Pons (tissue), 1 donor: Measurements from ENCODE around the gene ZNF845.
"Not testable (repeated sequence)": the region's sequence is repeated elsewhere in the genome, so short reads cannot be mapped to it uniquely, and the experiment has no call there.

Source experiments
- DNase-seq: peaks from one replicate; pipeline ENCODE4 v3.0.0-alpha.2; 2016; ENCODE audit warnings: low spot score

Gene ZNF845

DNA sequence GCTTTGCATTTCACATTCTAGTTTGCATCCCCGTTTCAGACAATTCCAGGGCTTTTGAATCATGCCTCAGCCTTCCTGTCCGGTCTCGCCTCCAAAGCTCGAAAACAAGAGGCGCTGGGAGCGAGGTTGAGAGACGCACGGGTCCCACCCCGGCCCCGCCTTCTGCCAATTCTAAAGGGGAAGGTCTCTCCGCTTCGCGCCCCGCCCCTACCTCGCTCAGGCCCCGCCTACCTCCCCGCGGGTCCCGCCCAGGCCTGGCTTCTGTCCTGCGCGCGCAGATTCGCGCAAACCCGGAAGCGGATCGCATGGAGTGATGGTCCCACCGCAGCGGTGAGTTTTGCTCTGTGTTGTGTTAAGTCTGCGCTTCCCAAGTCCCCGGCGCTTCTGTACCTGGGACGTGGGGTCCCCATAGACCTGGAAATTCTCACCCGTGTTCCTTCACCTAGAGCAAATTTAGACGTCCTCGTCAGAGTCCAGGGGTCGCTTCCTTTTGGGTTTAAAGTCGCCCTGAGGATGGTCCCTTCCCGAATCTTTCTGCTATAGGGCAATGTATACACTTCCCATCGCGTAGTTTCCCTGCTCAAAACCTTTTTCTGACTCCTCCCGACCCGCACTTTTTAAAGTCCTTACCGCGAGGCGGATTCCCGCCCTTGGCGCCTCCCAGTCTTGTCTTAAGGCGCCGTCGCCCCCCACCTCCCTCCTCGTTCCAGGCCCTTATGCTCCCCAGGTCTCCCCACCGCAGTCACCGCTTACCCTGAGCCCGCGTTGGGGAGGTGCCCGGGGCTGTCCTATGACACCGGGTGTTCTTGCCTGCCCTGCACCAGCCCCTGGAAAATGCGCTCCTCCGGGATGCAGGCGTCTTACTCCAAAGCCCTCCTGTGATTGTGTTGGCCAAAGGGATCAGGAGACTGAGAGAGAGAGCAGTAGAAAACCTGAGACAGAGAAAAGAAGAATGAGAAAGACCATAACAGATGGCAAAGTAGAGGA is at the start of gene ZNF845:
TSS of gene ZNF845 (plus strand) at position 287 of the 987 bp plus-strand sequence. CDS start 7,559 bp downstream, outside the sequence.
- DNase-seq, result peak; percentile 85

DNA sequence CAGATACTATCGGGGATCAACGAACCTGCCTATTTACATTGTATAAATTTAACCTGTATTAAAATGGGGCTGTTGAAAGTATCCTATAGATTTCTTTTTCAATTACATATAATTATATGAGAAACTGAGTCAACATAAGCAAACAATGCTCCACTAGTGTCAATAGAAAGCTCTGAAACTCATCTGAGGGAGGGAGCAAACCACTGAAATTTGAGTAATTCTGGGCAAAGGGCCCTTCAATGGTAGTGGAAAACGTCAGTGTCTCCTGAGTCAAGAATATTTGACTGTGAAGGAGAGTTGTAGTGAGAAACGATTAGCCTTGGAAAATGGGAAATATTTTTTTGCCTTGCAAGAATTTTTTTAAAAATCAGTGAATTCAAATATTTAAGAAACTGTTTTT is 48.5 kb upstream of the ZNF845 start:
- no peak for DNase-seq

DNA sequence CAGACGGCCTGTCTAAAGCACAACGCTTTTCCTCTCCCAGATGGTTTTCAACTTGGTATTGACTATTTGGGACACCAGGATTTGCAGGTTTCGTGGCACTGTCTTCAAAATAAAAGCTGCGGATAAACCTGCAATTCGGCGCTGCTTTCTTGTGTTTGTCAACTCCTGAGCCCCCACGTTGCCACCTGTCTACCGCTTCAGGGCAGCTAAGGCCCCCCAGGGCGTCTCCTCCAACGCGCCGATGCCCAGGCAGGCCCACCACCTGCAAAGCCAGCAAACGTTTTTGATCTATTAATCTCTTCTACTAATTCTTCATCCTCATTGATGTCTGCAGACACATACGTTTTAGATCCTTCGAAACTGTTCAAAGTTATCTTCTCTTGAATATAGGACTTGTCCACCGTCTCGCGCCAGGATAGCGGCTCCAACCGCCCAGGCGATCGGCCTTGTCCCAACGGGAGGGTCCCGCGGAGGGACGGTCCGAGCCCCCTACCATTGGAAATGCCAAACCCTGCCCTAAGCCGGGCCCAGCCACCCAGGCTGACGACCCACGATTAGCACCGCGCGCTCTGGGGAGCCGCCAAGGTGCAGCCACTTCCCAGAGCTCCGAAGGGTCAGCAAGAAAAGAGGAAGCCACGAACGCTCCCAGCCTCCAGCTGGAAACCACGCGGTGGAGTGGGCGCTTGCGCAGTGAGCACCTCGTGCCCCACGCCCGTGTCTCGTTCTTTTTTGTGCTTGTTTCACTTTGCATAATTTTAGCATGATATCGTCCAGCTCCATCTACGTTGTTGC is 42.6 kb upstream of the ZNF845 start:
- no peak for DNase-seq

DNA sequence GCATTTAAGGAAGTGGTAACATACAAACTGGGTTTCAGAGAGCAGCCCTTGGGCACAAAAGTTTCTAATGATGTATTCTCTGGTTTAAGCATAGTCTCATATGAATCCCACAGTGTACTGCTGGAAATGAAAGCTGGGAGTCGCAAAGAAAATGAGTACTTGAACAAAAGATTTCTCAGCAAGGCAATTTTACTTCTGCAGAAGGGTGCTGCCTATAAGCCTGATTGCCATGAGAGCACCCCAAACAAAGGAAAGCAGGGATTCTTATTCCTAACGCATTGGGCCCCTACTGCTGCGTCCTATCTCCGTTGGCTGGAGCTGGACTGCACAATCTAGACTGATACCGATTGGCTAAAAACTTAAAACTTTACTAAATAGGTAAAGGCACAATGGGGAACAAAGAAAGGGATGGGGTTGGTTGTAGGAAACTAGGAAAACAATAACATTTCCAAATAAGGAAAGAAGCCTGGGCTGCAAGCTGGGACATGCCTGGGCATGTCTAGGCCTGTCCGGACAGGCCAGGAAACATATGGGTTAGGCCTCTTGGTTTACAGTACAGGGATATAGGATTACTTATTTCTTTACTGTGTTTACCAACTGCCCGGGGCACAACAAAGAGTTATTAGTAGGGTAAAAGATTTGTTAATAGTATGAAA is 38.6 kb upstream of the ZNF845 start:
- no peak for DNase-seq

DNA sequence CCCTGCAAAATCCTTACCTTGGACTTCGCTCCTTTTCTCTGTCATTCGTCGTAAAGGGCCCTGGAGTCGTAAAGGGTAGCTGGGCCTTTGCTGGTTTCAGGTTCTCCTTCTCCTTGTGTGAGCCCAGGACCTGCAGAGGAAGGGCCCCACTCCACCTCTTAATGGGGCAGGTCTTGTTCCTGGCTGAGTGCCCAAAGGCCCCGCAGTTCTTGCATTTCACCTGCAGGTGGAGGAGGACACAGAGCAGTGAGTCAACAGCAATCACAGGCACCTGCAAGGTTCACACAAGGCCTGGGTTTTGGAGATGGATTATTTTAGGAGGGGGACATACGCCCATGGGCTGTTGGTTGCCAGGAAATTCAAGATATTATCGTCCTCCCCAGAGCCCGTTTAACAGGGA is 32.2 kb upstream of the ZNF845 start:
- DNase-seq, result not testable (repeated sequence)

DNA sequence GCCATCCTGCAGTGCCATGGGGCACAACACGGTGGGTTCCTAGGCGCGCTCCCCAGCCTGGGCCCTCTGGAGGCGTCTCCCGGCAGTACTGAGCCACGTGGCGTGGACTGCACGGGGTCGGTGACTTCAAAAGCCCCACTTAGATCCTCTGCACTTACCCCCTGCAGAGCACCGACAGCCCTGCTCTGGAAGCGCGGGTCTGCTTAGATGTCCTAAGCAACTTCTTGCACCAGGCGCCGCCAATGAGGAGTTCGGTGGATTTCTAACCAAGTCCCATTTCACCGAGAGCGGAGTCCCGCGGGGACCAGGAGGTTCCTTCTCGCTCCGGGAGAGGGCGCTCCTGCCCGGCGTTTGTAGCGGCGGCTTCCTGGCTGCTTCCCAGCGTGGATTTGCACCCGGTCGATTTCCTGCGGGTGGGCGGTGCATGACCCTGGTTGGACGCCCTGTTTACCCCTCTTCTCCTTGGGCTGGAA is 25.2 kb upstream of the ZNF845 start:
- DNase-seq, result peak; percentile 6

DNA sequence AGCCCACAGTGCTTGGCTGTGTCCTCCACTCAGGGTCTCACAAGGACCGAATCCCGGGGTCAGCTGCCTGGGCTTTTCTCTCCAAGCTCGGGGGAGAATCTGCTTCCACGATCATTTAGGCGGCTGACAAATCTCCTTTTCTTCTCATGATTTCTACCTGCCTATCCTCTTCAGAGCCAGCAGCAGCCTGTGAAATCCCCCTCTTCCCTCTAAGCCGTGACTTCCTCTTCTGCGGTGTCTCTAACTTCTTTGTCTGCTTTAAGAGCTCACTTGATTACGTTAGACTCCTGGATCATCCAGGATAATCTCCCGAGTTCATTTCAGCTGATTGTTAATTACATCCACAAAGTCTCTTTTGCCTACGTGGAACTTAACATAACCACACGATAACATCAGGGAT is 22.5 kb upstream of the ZNF845 start:
- DNase-seq, result no peak

DNA sequence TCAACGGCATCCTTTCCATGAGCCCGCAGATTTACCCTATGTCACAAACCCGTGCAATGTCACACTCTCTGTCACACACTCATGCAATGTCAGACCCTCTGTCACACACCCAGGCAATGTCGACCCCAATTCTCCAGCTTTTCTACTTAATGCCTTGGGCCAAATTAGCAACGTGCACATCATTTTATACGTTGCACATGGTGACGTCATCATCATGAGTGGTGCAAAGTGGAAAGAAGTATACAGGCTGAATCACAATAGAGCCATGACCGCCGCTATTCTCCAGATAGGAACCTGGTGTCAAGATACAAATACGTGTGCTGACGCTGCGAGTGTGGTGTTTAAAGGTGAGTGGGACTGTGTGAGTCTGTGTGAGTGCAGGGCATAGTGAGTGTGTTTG is 21.7 kb upstream of the ZNF845 start:
- no peak for DNase-seq

DNA sequence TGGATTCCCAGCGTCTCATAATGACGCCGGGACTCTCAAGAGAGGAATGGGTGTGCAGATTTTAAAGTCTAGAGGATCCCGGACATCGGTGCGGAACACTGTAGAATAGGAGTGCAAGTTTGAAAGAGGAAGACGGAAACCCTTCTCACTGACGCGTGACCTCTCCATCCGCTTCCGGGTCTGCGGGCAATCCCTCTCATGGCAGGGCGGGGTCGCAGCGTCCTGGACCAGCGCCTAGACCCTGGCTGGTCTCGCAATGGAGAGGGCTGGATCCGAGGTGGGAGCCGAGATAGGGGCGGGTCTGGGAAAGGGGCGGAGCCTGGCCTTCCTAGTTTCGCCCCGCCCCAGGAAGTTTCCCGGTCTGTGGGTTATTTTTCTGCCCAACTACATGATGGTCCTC is 4.6 kb upstream of the ZNF845 start:
- no peak for DNase-seq

DNA sequence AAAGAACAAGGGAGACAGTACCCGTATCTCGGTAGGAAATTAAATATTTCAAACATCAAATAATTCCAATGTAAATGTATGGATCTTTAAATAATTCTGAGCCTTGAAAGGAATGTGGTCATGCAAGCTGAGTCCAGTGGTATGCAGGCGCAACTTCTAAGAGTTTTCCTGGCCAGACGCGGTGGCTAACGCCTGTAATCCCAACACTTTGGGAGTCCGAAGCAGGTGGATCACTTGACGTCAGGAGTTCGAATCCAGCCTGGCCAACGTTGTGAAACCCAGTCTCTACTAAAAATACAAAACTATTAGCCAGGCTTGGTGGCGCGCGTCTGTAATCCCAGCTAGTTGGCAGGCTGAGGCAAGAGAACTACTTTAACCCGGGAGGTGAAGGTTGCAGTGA is 1.1 kb upstream of the ZNF845 start:
- no peak for DNase-seq

DNA sequence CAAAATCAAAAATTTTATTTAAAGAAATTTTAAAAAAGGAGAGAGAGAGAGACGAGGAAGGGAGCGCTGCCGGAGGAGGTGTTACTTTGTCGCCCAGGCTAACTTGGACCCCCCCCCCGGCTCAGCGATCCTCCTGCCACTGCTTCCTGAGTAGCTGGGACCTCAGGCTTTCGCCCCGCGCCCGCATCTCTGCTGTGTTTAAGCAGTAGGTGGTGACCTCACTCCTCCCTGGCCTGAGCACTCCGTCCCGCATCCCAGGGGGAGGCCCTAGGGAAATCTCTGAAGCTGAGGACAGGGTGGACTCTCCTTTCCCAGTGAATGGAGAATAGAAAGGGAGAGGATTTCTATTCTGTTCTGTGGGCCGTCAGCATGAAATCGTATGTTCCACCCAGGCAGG is 485 bp upstream of the ZNF845 start:
- DNase-seq, result no peak

DNA sequence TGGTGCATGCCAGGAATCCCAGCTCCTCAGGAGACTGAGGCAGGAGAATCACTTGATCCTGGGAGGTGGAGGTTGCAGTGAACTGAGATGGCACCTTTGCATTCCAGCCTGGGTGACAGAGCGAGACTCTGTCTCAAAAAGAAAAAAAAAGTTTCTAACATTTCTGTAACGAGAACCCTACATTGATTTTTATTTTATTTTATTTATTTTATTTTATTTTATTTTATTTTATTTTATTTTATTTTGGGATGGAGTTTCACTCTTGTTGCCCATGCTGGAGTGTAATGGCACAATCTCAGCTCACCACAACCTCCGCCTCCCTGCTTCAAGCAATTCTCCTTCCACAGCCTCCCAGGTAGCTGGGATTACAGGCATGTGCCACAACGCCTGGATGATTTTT is 10.9 kb downstream of the ZNF845 start:
- not testable (repeated sequence) for DNase-seq

DNA sequence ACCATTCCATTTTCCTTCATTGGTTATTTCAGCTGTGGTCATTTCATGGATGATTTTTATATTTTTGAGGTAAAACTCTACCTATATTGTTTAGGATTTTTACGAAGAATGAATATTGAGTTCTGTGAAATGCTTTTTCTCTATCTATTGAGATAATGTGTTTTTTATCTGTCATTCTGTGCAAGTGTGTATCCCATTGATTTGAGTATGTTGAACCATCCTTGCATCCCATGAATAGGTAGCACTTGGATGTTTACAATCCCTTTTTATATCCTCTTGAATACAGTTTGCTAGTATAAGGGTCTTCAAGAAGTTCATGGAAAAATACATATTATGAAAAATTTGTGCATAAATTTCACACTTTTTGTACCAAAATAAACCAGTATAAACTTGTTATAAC is 22.2 kb downstream of the ZNF845 start:
- no peak for DNase-seq

DNA sequence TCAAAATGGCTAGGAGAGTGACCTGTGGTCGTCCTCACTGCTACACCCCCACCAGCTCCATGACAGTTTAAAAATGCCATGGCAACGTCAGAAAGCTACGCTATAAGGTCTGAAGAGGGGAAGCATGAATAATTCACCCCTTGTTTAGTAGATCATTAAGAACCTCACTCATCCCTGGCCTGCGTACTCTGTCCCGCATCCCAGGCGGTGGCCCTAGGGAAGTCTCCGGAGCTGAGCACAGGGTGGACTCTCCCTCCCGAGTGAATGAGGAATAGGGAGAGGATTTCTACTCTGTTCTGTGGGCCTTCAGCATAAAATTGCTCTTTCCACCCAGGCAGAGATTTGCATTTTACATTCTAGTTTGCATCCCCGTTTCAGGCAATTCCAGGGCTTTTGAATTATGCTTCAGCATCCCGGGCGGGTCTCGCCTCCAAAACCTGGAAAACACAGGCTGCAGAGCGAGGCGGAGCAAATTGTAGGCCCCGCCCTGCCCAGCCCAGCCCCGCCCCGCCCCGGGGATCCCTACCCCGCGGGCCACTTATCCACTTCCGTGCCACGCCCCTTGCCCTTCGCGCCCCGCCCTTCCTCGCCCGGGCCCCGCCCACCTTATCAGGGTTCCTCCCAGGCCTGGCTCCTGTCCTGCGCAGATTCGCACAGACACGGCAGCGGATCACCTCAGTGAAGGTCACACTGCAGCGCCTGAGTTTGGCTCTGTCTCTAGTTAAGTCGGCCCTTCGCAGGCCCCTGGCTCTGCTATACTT is 24.5 kb downstream of the ZNF845 start:
- no peak for DNase-seq

DNA sequence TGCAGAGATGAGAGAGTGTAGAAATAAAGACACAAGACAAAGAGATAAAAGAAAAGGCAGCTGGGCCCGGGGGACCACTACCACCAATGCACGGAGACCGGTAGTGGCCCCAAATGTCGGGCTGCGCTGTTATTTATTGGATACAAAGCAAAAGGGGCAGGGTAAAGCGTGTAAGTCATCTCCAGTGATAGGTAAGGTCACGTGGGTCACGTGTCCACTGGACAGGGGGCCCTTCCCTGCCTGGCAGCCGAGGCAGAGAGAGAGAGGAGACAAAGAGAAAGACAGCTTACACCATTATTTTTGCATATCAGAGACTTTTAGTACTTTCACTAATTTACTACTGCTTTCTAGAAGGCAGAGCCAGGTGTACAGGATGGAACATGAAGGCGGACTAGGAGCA is 26.5 kb downstream of the ZNF845 start:
- DNase-seq, result not testable (repeated sequence)

DNA sequence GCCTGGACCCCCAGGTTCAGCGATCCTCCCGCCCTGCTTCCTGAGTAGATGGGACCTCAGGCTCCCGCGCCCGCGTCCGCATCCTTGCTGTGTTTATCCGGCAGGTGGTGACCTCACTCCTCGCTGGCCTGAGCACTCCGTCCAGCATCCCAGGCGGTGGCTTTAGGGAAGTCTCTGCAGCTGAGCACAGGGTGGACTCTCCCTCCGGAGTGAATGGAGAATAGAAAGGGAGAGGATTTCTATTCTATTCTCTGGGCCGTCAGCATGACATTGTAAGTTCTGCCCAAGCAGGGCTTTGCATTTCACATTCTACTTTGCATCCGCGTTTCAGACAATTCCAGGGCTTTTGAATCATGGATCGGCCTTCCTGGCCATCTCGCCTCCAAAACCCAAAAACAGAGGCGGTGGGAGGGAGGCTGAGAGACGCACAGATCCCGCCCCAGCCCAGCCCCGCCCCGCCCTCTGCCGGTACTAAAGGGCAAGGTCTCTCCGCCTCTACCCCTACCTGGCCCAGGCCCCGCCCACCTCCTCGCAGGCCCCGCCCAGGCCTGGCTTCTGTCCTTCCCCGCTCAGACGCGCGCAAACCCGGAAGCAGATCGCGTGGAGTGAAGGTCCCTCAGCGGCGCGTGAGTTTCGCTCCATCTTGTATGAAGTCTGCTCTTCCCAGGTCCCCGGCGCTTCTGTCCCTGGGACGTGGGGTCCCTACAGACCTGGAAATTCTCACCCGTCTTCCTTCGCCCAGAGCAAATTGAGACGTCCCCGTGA is 31.8 kb downstream of the ZNF845 start, which contains the start of gene ZNF525:
TSS of gene ZNF525 (plus strand) at position 572 of the 765 bp plus-strand sequence. CDS start 6,577 bp downstream, outside the sequence.
- DNase-seq, result peak; percentile 80

DNA sequence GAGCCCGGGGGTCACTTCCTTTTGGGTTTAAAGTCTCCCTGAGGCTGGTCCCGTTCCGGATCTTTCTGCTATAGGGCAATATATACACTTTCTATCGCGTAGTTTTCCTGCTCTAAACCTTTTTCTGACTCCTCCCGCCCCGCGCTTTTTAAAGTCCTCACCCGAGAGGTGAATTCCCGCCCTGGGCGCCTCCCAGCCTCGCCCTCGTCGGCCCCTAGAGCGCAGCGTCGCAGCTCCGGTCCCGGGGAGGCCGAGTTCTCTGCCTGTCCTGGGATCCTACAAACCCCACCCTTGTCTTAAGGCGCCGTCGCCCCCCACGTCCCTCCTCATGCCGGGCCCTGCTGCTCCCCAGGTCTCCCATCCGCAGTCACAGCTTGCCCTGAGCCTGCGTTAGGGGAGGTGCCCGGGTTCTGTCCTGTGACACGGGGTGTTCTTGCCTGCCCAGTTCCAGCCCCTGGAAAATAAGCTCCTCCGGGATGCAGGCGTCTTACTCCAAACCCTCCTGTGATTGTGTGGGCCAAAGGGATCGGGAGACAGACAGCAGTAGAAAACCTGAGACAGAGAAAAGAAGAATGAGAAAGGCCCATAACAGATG is 32.4 kb downstream of the ZNF845 start:
- no peak for DNase-seq

DNA sequence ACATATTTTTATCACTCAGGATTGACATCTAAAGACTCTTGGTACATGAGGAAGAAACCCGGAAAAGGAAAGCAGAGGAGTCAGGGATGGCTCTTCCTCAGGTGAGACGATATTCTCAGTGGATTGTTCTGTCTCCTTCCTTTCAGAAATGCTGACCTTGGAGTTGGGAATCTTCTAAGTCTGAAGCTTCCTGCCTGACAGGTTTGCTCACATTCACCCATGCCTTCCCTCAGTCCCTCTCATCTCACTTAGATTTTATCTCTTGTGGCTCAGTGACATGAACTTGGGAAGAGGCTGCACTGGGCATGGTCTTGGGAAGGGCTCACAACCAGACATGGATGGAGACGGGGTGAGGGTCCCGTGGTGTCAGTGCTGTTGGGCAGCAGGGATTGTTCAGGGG is 38.6 kb downstream of the ZNF845 start:
- no peak for DNase-seq

DNA sequence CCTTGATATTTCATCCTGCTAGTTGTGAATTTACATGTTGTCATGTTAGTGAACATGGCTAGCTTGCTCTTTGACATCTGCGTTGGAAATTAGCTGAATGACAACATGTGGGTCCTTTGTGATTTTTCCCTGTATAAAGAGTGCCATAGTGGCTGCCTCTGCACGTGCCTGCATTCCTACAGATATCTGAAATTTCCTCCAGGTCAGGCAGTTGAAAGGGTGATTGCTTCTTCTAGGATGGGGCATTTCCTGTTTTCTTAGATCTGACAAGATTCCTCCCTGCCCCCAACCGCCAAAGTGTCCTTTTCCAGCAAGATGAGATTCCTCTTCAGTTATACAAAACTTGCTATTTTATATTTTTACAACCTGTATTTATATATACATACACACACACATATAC is 40.7 kb downstream of the ZNF845 start:
- no peak for DNase-seq

DNA sequence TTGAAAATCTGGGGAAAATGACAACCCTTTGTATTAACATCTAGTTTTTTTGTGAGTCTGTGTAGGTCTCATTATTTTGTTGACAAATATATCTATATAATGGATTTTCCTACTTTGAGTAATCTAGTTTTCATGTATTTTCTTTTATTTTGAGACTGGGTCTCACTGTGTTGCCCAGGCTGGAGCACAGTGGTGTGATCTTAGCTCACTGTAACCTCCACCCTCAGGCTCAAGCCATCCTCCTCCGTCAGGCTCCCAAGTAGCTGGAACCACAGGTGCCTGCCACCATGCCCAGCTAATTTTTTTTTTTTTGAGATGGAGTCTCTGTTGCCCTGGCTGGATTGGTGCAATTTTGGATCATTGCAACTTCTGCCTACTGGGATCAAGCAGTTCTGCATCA is 41.2 kb downstream of the ZNF845 start:
- DNase-seq, result no peak
